Measurements from ENCODE around the gene CAPN9.

GRCh38 chr1:230768903-230769570, 21.8 kb downstream of the CAPN9 start:
- TF ChIP-seq CTCF (IDR thresholded peaks at IDR 0.05) (no peak), POLR2A (IDR thresholded peaks at IDR 0.05) (no peak)

Data from tibial nerve (tissue), 3 donors.